ENCODE results near the gene CCNY.

CCNY gene

GRCh38 chr10:35613597-35614226 lies 277.4 kb downstream of the CCNY start:
- CTCF ChIA-PET = interaction anchor here (1.4 kb wide), 1 partner anchor 1882 kb away, joined by 5 read pairs; no protein-coding TSS in a partner anchor
- H3K9me3 ChIP-seq (ENCODE audit: control extremely low read depth in 1 of 5, control insufficient read depth in 4 of 5, insufficient read depth in 2 of 5, low read depth in 1 of 5, low read length in 4 of 5) = peaks cover 0 to 10% (median 5%) of the 10 kb centered on the region in 5 experiments
- H3K36me3 ChIP-seq (ENCODE audit: control insufficient read depth in 4 of 4, insufficient read depth in 4 of 4, low read length in 3 of 4) = no peaks in the 10 kb centered on the region
- no peak overlapping the region for H3K4me3 ChIP-seq (ENCODE audit: control insufficient read depth in 1 of 7, extremely low read depth in 1 of 7, insufficient read depth in 4 of 7, low read depth in 2 of 7, low read length in 6 of 7)
- no peak overlapping the region for H3K27ac ChIP-seq (ENCODE audit: insufficient read depth in 1 of 2, low read depth in 1 of 2, low read length in 2 of 2, poor library complexity in 1 of 2, severe bottlenecking in 2 of 2)
- 100% methylated on average over 1 of the region's 8 CpGs for WGBS (ENCODE audit: insufficient coverage)
- POLR2A ChIA-PET = no interaction called here
- peaks cover 0 to 37% (median 8%) of the 10 kb centered on the region in 5 experiments for H3K27me3 ChIP-seq (replicated peaks in 2 of 5; ENCODE audit: control insufficient read depth in 4 of 5, insufficient read depth in 5 of 5, low read length in 4 of 5)
- DNase-seq = no peak
- no peaks in the 10 kb centered on the region for H3K4me1 ChIP-seq (ENCODE audit: control extremely low read depth in 1 of 4, control insufficient read depth in 4 of 4, insufficient read depth in 4 of 4, low read length in 3 of 4)

DNA sequence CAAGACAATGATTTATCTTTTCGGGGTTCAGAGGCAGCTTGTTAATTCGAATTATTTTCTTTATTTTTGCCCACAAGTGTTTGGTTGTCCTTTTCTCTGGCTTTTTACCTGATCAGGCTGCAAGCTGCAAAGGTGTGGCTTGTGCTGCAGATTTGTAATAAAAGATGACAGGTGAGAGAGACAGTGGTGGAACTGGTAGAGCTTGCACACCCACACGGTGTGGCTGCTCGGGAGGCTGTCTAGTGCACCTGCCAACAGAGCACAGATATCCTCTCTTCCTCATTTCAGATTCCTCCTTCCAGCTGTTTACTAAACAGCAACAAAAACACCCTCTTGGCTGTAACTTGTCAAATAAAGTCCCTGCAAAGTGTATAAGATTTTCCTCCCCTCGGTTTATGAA lies 278.0 kb downstream of the CCNY start:
- no peak for DNase-seq
- CTCF ChIA-PET = interaction anchor here (1.4 kb wide), 1 partner anchor 1881 kb away, joined by 5 read pairs; no protein-coding TSS in a partner anchor
- peaks cover 0 to 10% (median 5%) of the 10 kb centered on the region in 5 experiments for H3K9me3 ChIP-seq (ENCODE audit: control extremely low read depth in 1 of 5, control insufficient read depth in 4 of 5, insufficient read depth in 2 of 5, low read depth in 1 of 5, low read length in 4 of 5)
- no peaks in the 10 kb centered on the region for H3K4me1 ChIP-seq (ENCODE audit: control extremely low read depth in 1 of 4, control insufficient read depth in 4 of 4, insufficient read depth in 4 of 4, low read length in 3 of 4)
- H3K4me3 ChIP-seq (ENCODE audit: control insufficient read depth in 1 of 7, extremely low read depth in 1 of 7, insufficient read depth in 4 of 7, low read depth in 2 of 7, low read length in 6 of 7) = no peak overlapping the region
- no peak overlapping the region for H3K27ac ChIP-seq (ENCODE audit: insufficient read depth in 1 of 2, low read depth in 1 of 2, low read length in 2 of 2, poor library complexity in 1 of 2, severe bottlenecking in 2 of 2)
- POLR2A ChIA-PET = no interaction called here
- no peaks in the 10 kb centered on the region for H3K36me3 ChIP-seq (ENCODE audit: control insufficient read depth in 4 of 4, insufficient read depth in 4 of 4, low read length in 3 of 4)
- peaks cover 0 to 34% (median 5%) of the 10 kb centered on the region in 5 experiments for H3K27me3 ChIP-seq (replicated peaks in 2 of 5; ENCODE audit: control insufficient read depth in 4 of 5, insufficient read depth in 5 of 5, low read length in 4 of 5)
- WGBS (ENCODE audit: insufficient coverage) = 63% methylated on average over 2 of the region's 5 CpGs

All from common myeloid progenitor, CD34-positive (primary cell).